Kidney (tissue), 14 donors: ENCODE data around the gene RCN2. TPM values are rescaled to one million over a fixed set of nuclear protein-coding genes. Genes with fewer than 3 reads are reported as not detected.

Experiments
- DNase-seq, 5 donors: peaks; one replicate each; pipeline ENCODE4 v3.0.0-alpha.2; 2013 to 2020
- FAIRE-seq: peaks from 2 replicates; lab custom pipeline; 2012; peaks lifted over from hg19 to GRCh38; lab: Jason Lieb, UNC
- H3K27ac ChIP-seq, 2 donors: one replicate each; pipeline ENCODE4 v1.7.0; 2013; ENCODE audit warnings: low read depth in 2 of 2, low read length in 2 of 2, inconsistent platforms in 1 of 2
- H3K27me3 ChIP-seq: one replicate; pipeline ENCODE4 v1.7.1; 2013; ENCODE audit warnings: low read length, inconsistent platforms; ENCODE audit not compliant: control insufficient read depth, insufficient read depth
- H3K36me3 ChIP-seq, 3 donors: one replicate each; pipeline versions ENCODE4 v1.7.0 to v1.7.1; 2013; ENCODE audit warnings: low read length in 3 of 3, control low read depth in 1 of 3, inconsistent platforms in 1 of 3; ENCODE audit not compliant: insufficient read depth in 3 of 3, control insufficient read depth in 2 of 3
- H3K4me1 ChIP-seq, 3 donors: one replicate each; pipeline versions ENCODE4 v1.7.0 to v1.7.1; 2013; ENCODE audit warnings: low read length in 3 of 3, inconsistent platforms in 1 of 3, low read depth in 1 of 3; ENCODE audit not compliant: control insufficient read depth in 2 of 3, insufficient read depth in 2 of 3
- H3K4me3 ChIP-seq, 3 donors: one replicate each; pipeline versions ENCODE4 v1.7.0 to v1.8.1; 2013; ENCODE audit warnings: low read length in 3 of 3, control low read depth in 1 of 3, inconsistent platforms in 1 of 3
- H3K9ac ChIP-seq, 3 donors: one replicate each; pipeline versions ENCODE4 v1.7.0 to v1.7.1; 2013; ENCODE audit warnings: low read length in 3 of 3, control low read depth in 1 of 3, inconsistent platforms in 1 of 3
- H3K9me3 ChIP-seq, 3 donors: one replicate each; pipeline versions ENCODE4 v1.7.0 to v1.7.1; 2013; ENCODE audit warnings: low read length in 3 of 3, control low read depth in 1 of 3, inconsistent platforms in 1 of 3; ENCODE audit not compliant: control insufficient read depth in 2 of 3, insufficient read depth in 1 of 3
- CTCF ChIP-seq: IDR thresholded peaks from 3 replicates; pipeline ENCODE4 v1.5.1; 2012; ENCODE audit warnings: mild to moderate bottlenecking, moderate library complexity, borderline replicate concordance; ENCODE audit not compliant: insufficient read depth; ENCODE audit errors: extremely low read depth
- intact Hi-C: fragments of 100-400 bp; cut with DNase I; formaldehyde crosslinking; loops from one replicate; pipeline ENCODE4 v1.11.1; 2022
- polyA plus RNA-seq: library from polyadenylated mRNA; stranded (reverse); fragments of 350-450 nt; fragmentation: Illumina TruSeq; extraction: RNeasy Lipid Tissue Mini Kit (QIAGEN cat#74804); gene quantifications from one replicate; pipeline ENCODE4 v1.2.3, GENCODE V29; 2014; ENCODE audit warnings: low read depth, low replicate concordance; ENCODE audit not compliant: insufficient read depth
- total RNA-seq: library from RNA; stranded (reverse); fragmentation: NEBNext Ultra II Directional; extraction: Animal tissue kit (Norgen Biotek cat#: 25700); gene quantifications from one replicate; pipeline ENCODE4 v1.2.1, GENCODE V29; 2021
- donor health status: control.
- donor health status: control.
- donor health status: control.
- donor health status: control.
- donor health status: control.
- donor health status: DM: yes; HTN: yes; CAD: no.
- donor health status: Normal renal cell carcinoma (clear cell type).

Gene RCN2
- total and polyA plus RNA-seq, 2 donors from 2014 or later, result 40.0 to 44.5 TPM

GRCh38 chr15:76994496-76994895 is 62.9 kb downstream of the RCN2 start:
- H3K27me3 ChIP-seq, result no peaks in the 10 kb centered on the region
- H3K9ac ChIP-seq, result no peak overlapping the region
- no peaks in the 10 kb centered on the region for H3K4me1 ChIP-seq
- peak overlapping the region in 1 of 2 donors; percentile 41 for H3K27ac ChIP-seq
- DNase-seq (peak in 1 of 5 donors; percentile 59), FAIRE-seq (no peak)
- no peak overlapping the region for H3K4me3 ChIP-seq
- H3K9me3 ChIP-seq, result no peaks in the 10 kb centered on the region
- H3K36me3 ChIP-seq, result no peaks in the 10 kb centered on the region
- intact Hi-C loops, result no loop called here
- TF ChIP-seq CTCF, result no peak

- no peak within 1 kb of the TSS for H3K4me3 ChIP-seq
- peak within 1 kb of the TSS in 1 of 2 donors; percentile 41 for H3K27ac ChIP-seq
Measured at GRCh38 chr15:76994971-76995945, 63.7 kb downstream of the RCN2 start, which contains the start of gene PSTPIP1. TSS of gene PSTPIP1 (plus strand) at chr15:76995126. CDS start at chr15:76995574, 448 bp downstream.

GRCh38 chr15:76996076-76996525 is 64.6 kb downstream of the RCN2 start:
- H3K4me1 ChIP-seq, result no peaks in the 10 kb centered on the region
- FAIRE-seq, result no peak
- no peak overlapping the region for H3K27ac ChIP-seq

More at GRCh38 chr15:76994971-76995945, 63.7 kb downstream of the RCN2 start, which contains the start of gene PSTPIP1:
- intact Hi-C loops, result no loop called here
- no peak within 1 kb of the TSS for H3K9ac ChIP-seq
- TF ChIP-seq CTCF, result no peak
- H3K9me3 ChIP-seq, result no peaks in the 10 kb centered on the region
- peak in 2 of 5 donors; percentile 26 to 81 for DNase-seq
- FAIRE-seq, result no peak
- no peaks in the 10 kb centered on the region for H3K27me3 ChIP-seq
- H3K4me1 ChIP-seq, result no peaks in the 10 kb centered on the region
- H3K36me3 ChIP-seq, result no peaks in the 10 kb centered on the region

More at GRCh38 chr15:76996076-76996525, 64.6 kb downstream of the RCN2 start:
- H3K36me3 ChIP-seq, result no peaks in the 10 kb centered on the region
- TF ChIP-seq CTCF, result no peak
- H3K9ac ChIP-seq, result no peak overlapping the region
- H3K9me3 ChIP-seq, result no peaks in the 10 kb centered on the region
- H3K4me3 ChIP-seq, result no peak overlapping the region
- no peaks in the 10 kb centered on the region for H3K27me3 ChIP-seq
- intact Hi-C loops, result no loop called here
- DNase-seq, result no peak
